ENCODE measurements around the gene NCK1.

Gene NCK1

DNA sequence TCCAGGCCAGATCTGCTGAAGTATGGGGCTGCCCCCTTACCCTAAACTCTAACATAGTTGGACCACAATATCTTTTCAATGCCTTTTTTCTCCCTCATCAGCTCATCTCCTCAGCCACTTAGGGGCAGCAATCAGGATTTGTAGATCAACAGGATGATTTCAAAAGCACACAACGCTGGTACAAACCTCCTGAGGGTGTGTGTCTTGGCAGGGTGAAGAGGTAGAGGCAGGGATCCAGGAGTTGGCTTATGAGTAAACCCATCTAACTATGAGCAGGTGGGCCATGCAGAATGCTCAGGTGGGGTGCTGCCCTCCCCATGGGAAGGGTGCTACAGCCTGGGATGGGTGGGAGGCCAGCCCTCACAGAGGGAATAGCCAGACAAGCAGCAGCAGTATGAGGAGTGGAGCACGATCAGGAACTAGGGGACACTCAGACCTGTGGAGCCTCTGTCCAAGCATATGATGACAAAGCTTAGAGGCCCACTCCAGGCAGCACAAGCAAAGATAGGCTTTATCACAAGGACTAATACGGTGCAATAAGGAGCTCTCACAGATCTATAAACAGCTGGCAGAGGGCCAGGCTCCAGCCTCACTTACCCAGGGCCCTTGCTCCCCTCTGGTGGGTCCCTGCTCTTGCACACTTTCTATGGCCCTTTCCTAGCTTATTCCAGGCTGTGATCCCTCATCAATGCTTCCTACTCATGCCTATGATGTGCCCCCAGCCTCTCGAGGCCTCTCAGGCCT lies 127.9 kb downstream of the NCK1 start:
- H3K4me1 Mint-ChIP-seq, result no peaks in the 10 kb centered on the region
- ATAC-seq (no peak), DNase-seq (no peak)
- H3K27ac Mint-ChIP-seq, result no peak overlapping the region
- no peaks in the 10 kb centered on the region for H3K9me3 Mint-ChIP-seq
- no peaks in the 10 kb centered on the region for H3K27me3 Mint-ChIP-seq
- H3K36me3 Mint-ChIP-seq (ENCODE audit: low read depth), result no peaks in the 10 kb centered on the region
- H3K4me3 Mint-ChIP-seq, result no peak overlapping the region

DNA sequence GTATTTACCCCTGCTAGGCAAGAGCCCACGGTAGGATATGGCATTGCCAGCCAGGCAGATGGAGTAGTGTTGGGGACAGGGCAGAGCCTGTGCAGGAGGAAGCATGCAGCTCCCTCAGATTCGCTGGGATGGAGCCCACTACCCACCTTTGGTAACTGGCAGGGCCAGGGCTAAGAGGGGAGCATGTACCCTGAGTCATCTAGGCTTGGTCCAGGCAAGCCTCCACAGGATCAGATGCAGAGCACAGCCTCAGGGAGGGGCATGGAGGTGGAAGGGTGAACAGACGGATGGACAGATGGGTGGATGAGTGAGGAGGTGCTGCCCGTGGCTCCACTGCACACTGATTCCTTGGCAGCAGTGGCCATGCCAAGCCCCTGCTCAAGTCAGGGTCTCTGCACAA lies 128.8 kb downstream of the NCK1 start:
- Mint-ChIP-seq H3K4me1 (no peaks in the 10 kb centered on the region), H3K36me3 (ENCODE audit: low read depth) (no peaks in the 10 kb centered on the region), H3K4me3 (no peak overlapping the region), H3K9me3 (no peaks in the 10 kb centered on the region), H3K27ac (no peak overlapping the region), H3K27me3 (no peaks in the 10 kb centered on the region)
- no peak for DNase-seq
- no peak for ATAC-seq

DNA sequence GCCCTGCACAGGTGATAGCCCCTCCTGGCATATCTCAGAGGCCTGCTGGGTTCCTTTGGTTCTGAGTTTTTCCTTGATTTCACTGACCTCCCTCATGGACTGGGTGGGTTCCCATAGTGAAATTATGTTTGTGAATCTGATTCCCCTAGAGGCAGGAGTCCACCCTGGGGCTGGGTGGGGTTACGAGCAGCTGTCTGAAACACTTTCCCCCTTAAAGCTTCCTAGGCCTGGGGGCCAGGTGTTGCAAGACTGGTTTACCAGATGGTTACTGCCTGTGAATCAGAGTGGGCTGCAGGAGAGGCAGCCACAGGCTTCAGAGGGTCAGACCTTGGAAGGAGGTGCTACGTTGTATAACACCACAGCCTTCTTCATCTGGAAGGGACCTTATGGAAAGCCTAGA lies 130.1 kb downstream of the NCK1 start:
- Mint-ChIP-seq H3K4me3 (no peak overlapping the region), H3K9me3 (no peaks in the 10 kb centered on the region), H3K27ac (no peak overlapping the region), H3K4me1 (no peaks in the 10 kb centered on the region), H3K36me3 (ENCODE audit: low read depth) (no peaks in the 10 kb centered on the region), H3K27me3 (no peaks in the 10 kb centered on the region)
- ATAC-seq (no peak), DNase-seq (no peak)

DNA sequence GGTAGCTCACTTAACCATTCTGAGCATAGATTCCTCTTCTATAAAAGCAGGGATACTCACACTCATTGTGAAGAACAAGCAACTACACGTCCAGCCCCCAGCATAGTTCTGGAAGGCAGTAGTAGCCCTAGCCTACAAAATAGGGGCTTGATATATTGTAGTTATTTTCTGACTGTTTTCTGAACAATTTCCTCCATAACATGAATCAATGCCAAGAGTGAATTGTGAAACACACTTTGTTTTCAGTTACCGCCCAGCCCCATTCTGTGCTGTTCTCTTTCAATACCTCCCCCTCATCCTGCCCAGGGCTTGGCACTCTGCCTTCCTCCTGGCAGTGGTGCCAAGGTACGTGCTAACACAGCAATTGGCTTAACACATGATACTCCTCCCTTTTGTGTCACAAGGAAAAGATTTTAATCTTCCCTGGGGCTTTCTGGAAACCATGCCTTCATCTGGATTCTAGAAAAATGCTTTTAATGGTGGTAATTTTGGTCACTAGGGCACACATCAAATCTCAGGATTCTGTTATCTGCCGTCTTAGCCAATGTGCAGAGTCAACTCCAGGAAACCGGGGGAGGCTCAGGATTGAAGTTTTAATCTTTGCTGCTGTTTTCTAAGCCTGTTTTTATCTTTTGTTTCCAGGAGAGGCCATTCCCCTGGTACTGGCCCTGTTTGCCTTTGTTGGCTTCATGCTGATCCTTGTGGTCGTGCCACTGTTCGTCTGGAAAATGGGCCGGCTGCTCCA lies 132.9 kb downstream of the NCK1 start:
- H3K27me3 Mint-ChIP-seq, result no peaks in the 10 kb centered on the region
- no peaks in the 10 kb centered on the region for H3K36me3 Mint-ChIP-seq (ENCODE audit: low read depth)
- no peaks in the 10 kb centered on the region for H3K4me1 Mint-ChIP-seq
- DNase-seq (no peak), ATAC-seq (no peak)
- H3K9me3 Mint-ChIP-seq, result no peaks in the 10 kb centered on the region
- no peak overlapping the region for H3K4me3 Mint-ChIP-seq
- no peak overlapping the region for H3K27ac Mint-ChIP-seq

DNA sequence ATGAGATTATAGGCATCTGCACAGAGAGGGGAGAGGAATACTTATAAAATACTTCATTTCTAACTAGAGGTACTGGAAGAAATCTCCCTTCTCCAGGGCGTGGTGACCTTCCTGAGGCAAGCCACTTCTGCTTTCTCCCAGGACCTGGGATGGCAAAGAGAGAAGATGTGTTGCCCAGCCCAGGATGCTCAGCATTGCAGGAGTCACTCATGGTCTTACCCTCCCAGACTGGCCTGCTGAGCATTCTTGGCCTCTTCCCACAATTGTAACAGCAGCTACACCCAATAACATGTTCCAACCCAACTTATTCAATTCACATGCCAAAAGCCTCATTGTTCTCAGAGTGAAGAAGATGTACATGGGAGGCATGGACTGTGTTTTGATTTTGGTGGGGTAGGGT lies 133.6 kb downstream of the NCK1 start:
- no peaks in the 10 kb centered on the region for H3K27me3 Mint-ChIP-seq
- ATAC-seq, result no peak
- H3K9me3 Mint-ChIP-seq, result no peaks in the 10 kb centered on the region
- no peak overlapping the region for H3K27ac Mint-ChIP-seq
- H3K36me3 Mint-ChIP-seq (ENCODE audit: low read depth), result no peaks in the 10 kb centered on the region
- no peaks in the 10 kb centered on the region for H3K4me1 Mint-ChIP-seq
- H3K4me3 Mint-ChIP-seq, result no peak overlapping the region
- no peak for DNase-seq

All from activated naive CD8-positive, alpha-beta T cell treated with anti-CD3 and anti-CD28 coated beads, Interleukin-2, amount 50 U/mL, for 24 hours (primary cell).